A549 (cell line): Measurements from ENCODE around the gene RUSF1. TPM values are rescaled to one million over a fixed set of nuclear protein-coding genes. Genes with fewer than 3 reads are reported as not detected.

ENCODE experiments used
- ATAC-seq, 2 experiments: fragments of 200-7000 bp in 1 of 2; fragments of >200 bp in 1 of 2; cut with Nextera tagmentation in 1 of 2; cut with Tn5 transposase in 1 of 2; 3 replicates each; pipeline versions ENCODE4 v1.8.0 to v1.9.1; 2018 to 2020; ENCODE audit warnings: mild to moderate bottlenecking in 1 of 2, moderate library complexity in 1 of 2
- CTCF ChIA-PET: fragments of 300-600 bp; sonication (Branson Sonifier 250); formaldehyde crosslinking; extraction: SDS; loops from one replicate; lab custom pipeline; 2021; ENCODE audit warnings: antibody characterized with exemption, inconsistent platforms; lab: Yijun Ruan, JAX
- POLR2A ChIA-PET: fragments of 350-600 bp; formaldehyde crosslinking; extraction: SDS; loops from one replicate; lab custom pipeline; 2021; ENCODE audit warnings: antibody characterized with exemption, inconsistent platforms; lab: Yijun Ruan, JAX
- DNase-seq, 2 experiments: peaks; one replicate each; pipeline versions ENCODE4 v3.0.0 to v3.0.0-alpha.2; 2011 to 2016; ENCODE audit warnings: low read depth in 1 of 2, low spot score in 1 of 2
- FAIRE-seq: peaks from 2 replicates; lab custom pipeline; 2011; peaks lifted over from hg19 to GRCh38; lab: Jason Lieb, UNC
- H3K27ac ChIP-seq, 2 experiments: fragments of >200 bp; sonication (Bioruptor Twin); formaldehyde crosslinking; 3 replicates each; pipeline ENCODE4 v1.5.1; 2016 to 2017
- H3K4me1 ChIP-seq: fragments of >200 bp; sonication (Bioruptor Twin); formaldehyde crosslinking; 3 replicates; pipeline ENCODE4 v1.6.1; 2016
- H3K4me2 ChIP-seq: fragments of >200 bp; sonication (Bioruptor Twin); formaldehyde crosslinking; 3 replicates; pipeline ENCODE4 v1.6.1; 2016
- H3K4me3 ChIP-seq: fragments of >200 bp; sonication (Bioruptor Twin); formaldehyde crosslinking; 3 replicates; pipeline ENCODE4 v1.5.1; 2016
- H3K9me3 ChIP-seq: fragments of >200 bp; sonication (Bioruptor Twin); formaldehyde crosslinking; 3 replicates; pipeline ENCODE4 v1.6.1; 2016
- BCL3 ChIP-seq: fragments of >200 bp; sonication (Bioruptor Twin); formaldehyde crosslinking; IDR thresholded peaks from 3 replicates; pipeline ENCODE4 v1.6.1; 2016
- CEBPB ChIP-seq, 2 experiments: fragments of >200 bp in 1 of 2; sonication (Bioruptor Twin) in 1 of 2; formaldehyde crosslinking in 1 of 2; IDR thresholded peaks; 2 replicates each; pipeline ENCODE4 v1.6.1; 2012 to 2016
- E2F6 ChIP-seq: IDR thresholded peaks from 2 replicates; pipeline ENCODE4 v1.6.1; 2012; ENCODE audit warnings: low read depth, borderline replicate concordance
- EHF ChIP-seq: fragments of 250-450 bp; sonication (Bioruptor Pico); IDR thresholded peaks from 2 replicates; pipeline ENCODE4 v1.5.0; 2020; ENCODE audit warnings: mild to moderate bottlenecking
- EP300 ChIP-seq, 2 experiments: fragments of >200 bp; sonication (Bioruptor Twin); formaldehyde crosslinking; IDR thresholded peaks; 2 replicates in 1 of 2; 3 replicates in 1 of 2; pipeline ENCODE4 v1.6.1; 2016 to 2017
- HDAC2 ChIP-seq: fragments of 200-600 bp; sonication (generic); IDR thresholded peaks from 2 replicates; pipeline ENCODE4 v1.6.1; 2016
- HMGXB4 ChIP-seq: fragments of 250-450 bp; sonication (Bioruptor Pico); IDR thresholded peaks from 2 replicates; pipeline ENCODE4 v1.5.0; 2021; ENCODE audit warnings: mild to moderate bottlenecking, moderate library complexity, borderline replicate concordance
- HOXB5 ChIP-seq: fragments of 250-450 bp; sonication (Bioruptor Pico); IDR thresholded peaks from 2 replicates; pipeline ENCODE4 v1.5.0; 2020; ENCODE audit warnings: mild to moderate bottlenecking, moderate library complexity
- JUN ChIP-seq, 2 experiments: fragments of >200 bp; sonication (Bioruptor Twin); formaldehyde crosslinking; IDR thresholded peaks; 2 replicates in 1 of 2; 3 replicates in 1 of 2; pipeline ENCODE4 v1.6.1; 2016 to 2017
- KDM5A ChIP-seq: fragments of 200-600 bp; sonication (generic); IDR thresholded peaks from 2 replicates; pipeline ENCODE4 v1.6.1; 2016; ENCODE audit warnings: antibody characterized with exemption, mild to moderate bottlenecking
- MYC ChIP-seq: IDR thresholded peaks from 2 replicates; pipeline ENCODE4 v1.6.1; 2012; ENCODE audit warnings: mild to moderate bottlenecking, inconsistent platforms, low read length, improper control_type of control experiment, borderline replicate concordance
- PHF8 ChIP-seq: fragments of 200-600 bp; sonication (generic); IDR thresholded peaks from 2 replicates; pipeline ENCODE4 v1.6.1; 2016; ENCODE audit warnings: low read depth, mild to moderate bottlenecking, antibody characterized with exemption, moderate library complexity, borderline replicate concordance
- POLR2A ChIP-seq: IDR thresholded peaks from 2 replicates; pipeline ENCODE4 v1.6.1; 2012; ENCODE audit warnings: mild to moderate bottlenecking, low read length
- RAD21 ChIP-seq, 2 experiments: fragments of >200 bp in 1 of 2; sonication (Bioruptor Twin) in 1 of 2; formaldehyde crosslinking in 1 of 2; IDR thresholded peaks in 1 of 2; conservative IDR thresholded peaks in 1 of 2; 2 replicates in 1 of 2; 3 replicates in 1 of 2; pipeline ENCODE4 v1.6.1; 2012 to 2018; ENCODE audit warnings: inconsistent platforms in 1 of 2
- RNF2 ChIP-seq: fragments of 200-600 bp; sonication (generic); IDR thresholded peaks from 2 replicates; pipeline ENCODE4 v1.6.1; 2016; ENCODE audit warnings: low read depth, mild to moderate bottlenecking, antibody characterized with exemption, moderate library complexity, borderline replicate concordance
- SMC3 ChIP-seq: fragments of >200 bp; sonication (Bioruptor Twin); formaldehyde crosslinking; IDR thresholded peaks from 3 replicates; pipeline ENCODE4 v1.6.1; 2018; ENCODE audit warnings: inconsistent platforms
- WGBS: methylation state at CpG from one replicate; pipeline ENCODE4 v1.1.6; 2017; ENCODE audit errors: missing lambda C conversion rate; 5-methylcytosine and 5-hydroxymethylcytosine counted together
- polyA plus RNA-seq, 4 experiments: library from polyadenylated mRNA; depleted of rRNA in 3 of 4; stranded (reverse); fragments of >200 nt; fragmentation: RNase III in 1 of 4; extraction: RNeasy Plus Mini Kit Qiagen cat#74134 plus additional on column Dnase treatment in 1 of 4; gene quantifications; 2 replicates in 3 of 4; 3 replicates in 1 of 4; pipeline ENCODE4 v1.2.3, GENCODE V29; 2011 to 2017
- TF ChIP-seq, protein P1 (sequence below): fragments of 450-650 bp; IDR thresholded peaks from 2 replicates; pipeline ENCODE4 v1.6.1; 2014; ENCODE audit warnings: antibody characterized with exemption
- TF ChIP-seq, protein P2 (sequence below): IDR thresholded peaks from 2 replicates; pipeline ENCODE4 v1.6.1; 2012
- TF ChIP-seq, protein P3 (sequence below): fragments of >200 bp; sonication (Bioruptor Twin); formaldehyde crosslinking; IDR thresholded peaks from 3 replicates; pipeline ENCODE4 v1.5.1; 2016

The RUSF1 gene
- polyA plus RNA-seq, 2 of the 4 experiments (the other 2 are of a cell fraction), result 27.8 to 35.3 TPM

- CTCF ChIA-PET, result interaction anchor here (0.9 to 7.9 kb wide), 12 partner anchors 11 to 414 kb away, joined by 3 to 52 read pairs (median 6); partner anchors contain the start of genes TGFB1I1, ZNF267 and ZNF843
- peak within 1 kb of the TSS; percentile 87 for H3K4me3 ChIP-seq
- no CpG with 5 or more reads among the region's 91 CpGs for WGBS
- peak within 1 kb of the TSS; percentile 89 for H3K4me2 ChIP-seq
- H3K27ac ChIP-seq, result peak within 1 kb of the TSS; percentile 98 to 99
- POLR2A ChIA-PET, result interaction anchor here (0.5 to 4.0 kb wide), 30 partner anchors 8 to 462 kb away, joined by 3 to 23 read pairs (median 7); partner anchors contain the start of genes FUS, KAT8, RUSF1 and SLC5A2
- no peak for FAIRE-seq
- TF ChIP-seq, protein P1, sequence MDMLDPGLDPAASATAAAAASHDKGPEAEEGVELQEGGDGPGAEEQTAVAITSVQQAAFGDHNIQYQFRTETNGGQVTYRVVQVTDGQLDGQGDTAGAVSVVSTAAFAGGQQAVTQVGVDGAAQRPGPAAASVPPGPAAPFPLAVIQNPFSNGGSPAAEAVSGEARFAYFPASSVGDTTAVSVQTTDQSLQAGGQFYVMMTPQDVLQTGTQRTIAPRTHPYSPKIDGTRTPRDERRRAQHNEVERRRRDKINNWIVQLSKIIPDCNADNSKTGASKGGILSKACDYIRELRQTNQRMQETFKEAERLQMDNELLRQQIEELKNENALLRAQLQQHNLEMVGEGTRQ, result no peak
- TF ChIP-seq EP300 (IDR thresholded peaks at IDR 0.05) (no peak), RAD21 (conservative IDR thresholded peaks at IDR 0.05 in 1 of 2, IDR thresholded peaks at IDR 0.05 in 1 of 2) (peak; percentile 6 to 32; a peak in 2 of 5 replicates), E2F6 (peak; percentile 95), CEBPB (IDR thresholded peaks at IDR 0.05) (peak; percentile 42 to 75; a peak in 2 of 4 replicates), SMC3 (peak; percentile 42; the same call in 2 of the 3 replicates), EHF (0 out of 2 replicates have a peak, but pooled peaks have one; percentile 34), POLR2A (peak; percentile 69), HOXB5 (CRISPR knock-in tag) (peak; percentile 77; the same call in 1 of the 2 replicates), KDM5A (no peak), RNF2 (0 out of 2 replicates have a peak, but pooled peaks have one; percentile 55), PHF8 (peak; percentile 88), JUN (IDR thresholded peaks at IDR 0.05) (peak; percentile 57 to 92), HDAC2 (no peak), MYC (peak; percentile 94), HMGXB4 (CRISPR knock-in tag) (peak; percentile 69; the same call in 1 of the 2 replicates), BCL3 (peak; percentile 36; the same call in 2 of the 3 replicates)
- TF ChIP-seq, protein P2, sequence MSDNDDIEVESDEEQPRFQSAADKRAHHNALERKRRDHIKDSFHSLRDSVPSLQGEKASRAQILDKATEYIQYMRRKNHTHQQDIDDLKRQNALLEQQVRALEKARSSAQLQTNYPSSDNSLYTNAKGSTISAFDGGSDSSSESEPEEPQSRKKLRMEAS, result peak; percentile 98
- TF ChIP-seq, protein P3, sequence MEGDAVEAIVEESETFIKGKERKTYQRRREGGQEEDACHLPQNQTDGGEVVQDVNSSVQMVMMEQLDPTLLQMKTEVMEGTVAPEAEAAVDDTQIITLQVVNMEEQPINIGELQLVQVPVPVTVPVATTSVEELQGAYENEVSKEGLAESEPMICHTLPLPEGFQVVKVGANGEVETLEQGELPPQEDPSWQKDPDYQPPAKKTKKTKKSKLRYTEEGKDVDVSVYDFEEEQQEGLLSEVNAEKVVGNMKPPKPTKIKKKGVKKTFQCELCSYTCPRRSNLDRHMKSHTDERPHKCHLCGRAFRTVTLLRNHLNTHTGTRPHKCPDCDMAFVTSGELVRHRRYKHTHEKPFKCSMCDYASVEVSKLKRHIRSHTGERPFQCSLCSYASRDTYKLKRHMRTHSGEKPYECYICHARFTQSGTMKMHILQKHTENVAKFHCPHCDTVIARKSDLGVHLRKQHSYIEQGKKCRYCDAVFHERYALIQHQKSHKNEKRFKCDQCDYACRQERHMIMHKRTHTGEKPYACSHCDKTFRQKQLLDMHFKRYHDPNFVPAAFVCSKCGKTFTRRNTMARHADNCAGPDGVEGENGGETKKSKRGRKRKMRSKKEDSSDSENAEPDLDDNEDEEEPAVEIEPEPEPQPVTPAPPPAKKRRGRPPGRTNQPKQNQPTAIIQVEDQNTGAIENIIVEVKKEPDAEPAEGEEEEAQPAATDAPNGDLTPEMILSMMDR, result peak; percentile 67
- peak; percentile 93 to 99 for DNase-seq
- H3K9me3 ChIP-seq, result no peaks in the 10 kb centered on the region
- peaks cover 40% of the 10 kb centered on the region for H3K4me1 ChIP-seq
- peak; percentile 83 to 87 for ATAC-seq
Observed at GRCh38 chr16:31458844-31459686, 49.1 kb downstream of the RUSF1 start, which contains the start of gene ARMC5. Gene ARMC5, plus strand, starts transcription at chr16:31459501. Its CDS starts 24 bp downstream, at chr16:31459525.
